ENCODE measurements around the gene NUDT4. TPM values are rescaled to one million over a fixed set of nuclear protein-coding genes. Genes with fewer than 3 reads are reported as not detected.

NUDT4 gene
- total RNA-seq, 1 experiment from 2014 or later = 93.8 TPM

DNA sequence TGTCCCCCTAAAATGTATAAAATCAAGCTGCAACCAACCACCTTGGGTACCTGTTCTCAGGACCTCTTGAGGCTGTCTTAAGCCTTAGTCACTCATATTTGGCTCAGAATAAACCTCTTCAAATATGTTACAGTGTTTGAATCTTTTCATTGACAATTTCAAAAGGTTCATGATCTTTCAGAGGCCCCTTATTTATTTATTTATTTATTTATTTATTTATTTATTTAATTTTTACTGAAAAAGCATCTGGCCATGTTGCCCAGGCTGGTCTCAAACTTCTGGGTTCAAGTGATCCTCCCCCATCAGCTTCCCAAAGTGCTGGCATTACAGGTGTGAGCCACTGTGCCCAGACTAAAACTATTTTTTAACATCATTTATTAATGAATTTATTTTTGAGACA is 8.2 kb upstream of the NUDT4 start:
- CTCF ChIA-PET = interaction anchor here (0.6 kb wide), 1 partner anchor 13 kb away, joined by 3 read pairs; no protein-coding TSS in a partner anchor
- TF ChIP-seq, protein P1, sequence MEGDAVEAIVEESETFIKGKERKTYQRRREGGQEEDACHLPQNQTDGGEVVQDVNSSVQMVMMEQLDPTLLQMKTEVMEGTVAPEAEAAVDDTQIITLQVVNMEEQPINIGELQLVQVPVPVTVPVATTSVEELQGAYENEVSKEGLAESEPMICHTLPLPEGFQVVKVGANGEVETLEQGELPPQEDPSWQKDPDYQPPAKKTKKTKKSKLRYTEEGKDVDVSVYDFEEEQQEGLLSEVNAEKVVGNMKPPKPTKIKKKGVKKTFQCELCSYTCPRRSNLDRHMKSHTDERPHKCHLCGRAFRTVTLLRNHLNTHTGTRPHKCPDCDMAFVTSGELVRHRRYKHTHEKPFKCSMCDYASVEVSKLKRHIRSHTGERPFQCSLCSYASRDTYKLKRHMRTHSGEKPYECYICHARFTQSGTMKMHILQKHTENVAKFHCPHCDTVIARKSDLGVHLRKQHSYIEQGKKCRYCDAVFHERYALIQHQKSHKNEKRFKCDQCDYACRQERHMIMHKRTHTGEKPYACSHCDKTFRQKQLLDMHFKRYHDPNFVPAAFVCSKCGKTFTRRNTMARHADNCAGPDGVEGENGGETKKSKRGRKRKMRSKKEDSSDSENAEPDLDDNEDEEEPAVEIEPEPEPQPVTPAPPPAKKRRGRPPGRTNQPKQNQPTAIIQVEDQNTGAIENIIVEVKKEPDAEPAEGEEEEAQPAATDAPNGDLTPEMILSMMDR (conservative IDR thresholded peaks at IDR 0.05; ENCODE audit: low read depth, low read length) = no peak
- intact Hi-C loops (cut with micrococcal nuclease; ENCODE audit: unreplicated experiment) = no loop called here
- no peak overlapping the region for H3K4me3 ChIP-seq (ENCODE audit: low read depth, low read length, poor library complexity, severe bottlenecking)
- DNase-seq (ENCODE audit: low spot score) = no peak
- no peaks in the 10 kb centered on the region for H3K9me3 ChIP-seq (ENCODE audit: low read depth, low read length, poor library complexity, severe bottlenecking)
- H3K27me3 ChIP-seq (replicated peaks; ENCODE audit: insufficient read depth, low read depth, low read length, poor library complexity) = no peaks in the 10 kb centered on the region
- no TSS peak for BruUV-seq (replicated peaks)
- no peaks in the 10 kb centered on the region for H3K4me1 ChIP-seq (ENCODE audit: insufficient read depth, low read length, poor library complexity, severe bottlenecking)
- no peak overlapping the region for H3K27ac ChIP-seq (ENCODE audit: low read depth, low read length, poor library complexity, severe bottlenecking)
- no peaks in the 10 kb centered on the region for H3K36me3 ChIP-seq (ENCODE audit: insufficient read depth, low read length, poor library complexity, severe bottlenecking)
- POLR2A ChIA-PET (ENCODE audit: low non-redundant PET) = no interaction called here

DNA sequence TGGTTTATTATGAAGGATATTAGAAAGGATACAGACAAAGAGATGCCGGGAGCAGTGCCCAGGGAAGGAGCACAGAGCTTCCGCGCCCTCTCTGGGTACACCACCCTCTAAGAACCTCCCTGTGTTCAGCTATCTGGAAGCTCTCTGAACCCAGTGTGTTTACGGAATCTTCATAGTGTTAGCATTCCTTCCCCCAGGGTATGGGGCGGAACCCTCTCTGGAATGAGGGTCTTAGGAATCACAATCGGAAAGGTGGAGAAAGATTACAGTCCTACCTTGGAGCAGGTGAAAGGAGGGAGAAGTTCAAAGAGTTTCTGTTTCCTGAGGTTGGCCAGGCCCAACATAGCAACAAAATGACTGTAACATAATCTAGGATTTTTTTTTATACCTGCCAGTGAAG is 6.8 kb upstream of the NUDT4 start:
- no peak for TF ChIP-seq EZH2 (IDR thresholded peaks at IDR 0.05; ENCODE audit: borderline replicate concordance, low read depth, low read length, poor library complexity, severe bottlenecking)
- TF ChIP-seq, protein P1 (conservative IDR thresholded peaks at IDR 0.05; ENCODE audit: low read depth, low read length) = no peak
- Histone ChIP-seq H3K36me3 (ENCODE audit: insufficient read depth, low read length, poor library complexity, severe bottlenecking) (no peaks in the 10 kb centered on the region), H3K4me3 (ENCODE audit: low read depth, low read length, poor library complexity, severe bottlenecking) (no peak overlapping the region), H3K9me3 (ENCODE audit: low read depth, low read length, poor library complexity, severe bottlenecking) (no peaks in the 10 kb centered on the region), H3K27ac (ENCODE audit: low read depth, low read length, poor library complexity, severe bottlenecking) (no peak overlapping the region), H3K4me1 (ENCODE audit: insufficient read depth, low read length, poor library complexity, severe bottlenecking) (no peaks in the 10 kb centered on the region), H3K27me3 (replicated peaks; ENCODE audit: insufficient read depth, low read depth, low read length, poor library complexity) (no peaks in the 10 kb centered on the region)
- POLR2A ChIA-PET (ENCODE audit: low non-redundant PET) = no interaction called here
- intact Hi-C loops (cut with micrococcal nuclease; ENCODE audit: unreplicated experiment) = loop anchor here (10.0 kb wide), 1 partner anchor 146 kb away; no protein-coding TSS in a partner anchor
- no TSS peak for BruUV-seq (replicated peaks)
- CTCF ChIA-PET = no interaction called here
- DNase-seq (ENCODE audit: low spot score) = no peak

DNA sequence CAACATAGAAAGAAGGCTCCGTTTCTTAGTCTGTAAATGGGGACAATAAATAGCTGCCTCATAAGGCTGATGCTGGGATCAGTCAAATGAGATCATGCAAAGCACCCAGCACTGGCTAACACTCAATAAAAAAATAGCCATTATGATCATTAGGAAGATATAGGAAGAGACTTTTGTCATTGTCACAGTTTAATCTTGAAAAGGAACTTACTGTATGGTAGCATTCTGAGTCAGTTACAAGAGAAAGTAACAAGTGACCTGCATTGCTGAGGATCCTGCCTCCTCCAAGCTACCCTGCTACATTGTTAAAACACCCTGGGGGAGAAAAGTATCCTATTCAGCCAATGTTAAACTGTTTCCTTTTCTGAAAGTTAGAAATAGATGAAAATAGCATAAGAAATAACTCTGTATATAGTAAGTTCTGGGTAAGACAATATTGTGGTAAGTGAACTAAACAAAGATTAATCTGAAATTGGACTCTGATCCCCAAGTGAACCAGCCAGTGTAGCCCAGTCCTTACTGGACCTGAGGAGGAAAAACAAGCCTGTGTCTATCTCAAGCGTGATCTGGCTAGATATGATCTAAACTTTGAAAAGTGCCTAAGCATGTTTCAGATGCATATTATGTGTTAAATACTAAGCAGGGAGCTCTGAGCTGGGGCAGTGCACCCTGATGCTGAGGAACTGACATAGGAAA is 3.6 kb upstream of the NUDT4 start:
- Histone ChIP-seq H3K36me3 (ENCODE audit: insufficient read depth, low read length, poor library complexity, severe bottlenecking) (no peaks in the 10 kb centered on the region), H3K9me3 (ENCODE audit: low read depth, low read length, poor library complexity, severe bottlenecking) (no peaks in the 10 kb centered on the region), H3K27ac (ENCODE audit: low read depth, low read length, poor library complexity, severe bottlenecking) (no peak overlapping the region), H3K27me3 (replicated peaks; ENCODE audit: insufficient read depth, low read depth, low read length, poor library complexity) (no peaks in the 10 kb centered on the region), H3K4me1 (ENCODE audit: insufficient read depth, low read length, poor library complexity, severe bottlenecking) (peaks cover 9% of the 10 kb centered on the region), H3K4me3 (ENCODE audit: low read depth, low read length, poor library complexity, severe bottlenecking) (no peak overlapping the region)
- no TSS peak for BruUV-seq (replicated peaks)
- TF ChIP-seq, protein P1 (conservative IDR thresholded peaks at IDR 0.05; ENCODE audit: low read depth, low read length) = no peak
- ChIA-PET POLR2A (ENCODE audit: low non-redundant PET) (no interaction called here), CTCF (no interaction called here)
- intact Hi-C loops (cut with micrococcal nuclease; ENCODE audit: unreplicated experiment) = loop anchor here (10.0 kb wide), 1 partner anchor 149 kb away; no protein-coding TSS in a partner anchor
- DNase-seq (ENCODE audit: low spot score) = no peak
